ENCODE measurements around the gene MINK1. TPM values are rescaled to one million over a fixed set of nuclear protein-coding genes. Genes with fewer than 3 reads are reported as not detected.
A peak's percentile ranks its signal among the peaks of the same experiment; 100 is the strongest.

MINK1 gene
- total RNA-seq, 1 experiment from 2014 or later: 68.8 TPM

- Histone ChIP-seq H2BK120ac (ENCODE audit: low read depth, low read length, poor library complexity, severe bottlenecking) (no peak overlapping the region), H4K91ac (ENCODE audit: insufficient read length, low read depth, low read length) (no peak overlapping the region), H3K23me2 (ENCODE audit: insufficient read length, low read depth, low read length, poor library complexity, severe bottlenecking) (peaks cover 19% of the 10 kb centered on the region), H3K4me1 (ENCODE audit: insufficient read depth, low read length) (no peaks in the 10 kb centered on the region), H2BK12ac (ENCODE audit: insufficient read length, low read depth, low read length) (no peak overlapping the region), H3K79me2 (ENCODE audit: insufficient read depth, low read length) (peaks cover 15% of the 10 kb centered on the region; the same call in 1 of the 2 replicates), H4K8ac (replicated peaks; ENCODE audit: insufficient read length, low read depth, low read length) (no peak overlapping the region), H3K14ac (ENCODE audit: insufficient read depth, low read length) (no peak overlapping the region), H3K56ac (ENCODE audit: insufficient read length, low read depth, low read length) (no peak overlapping the region), H3K9me3 (ENCODE audit: control insufficient read depth, low read depth, low read length) (no peaks in the 10 kb centered on the region), H4K20me1 (ENCODE audit: control insufficient read depth, insufficient read depth, insufficient read length) (no peaks in the 10 kb centered on the region), H3K9ac (ENCODE audit: extremely low read depth, insufficient read length, low read length) (no peak overlapping the region), H2BK15ac (ENCODE audit: low read depth, low read length) (no peak overlapping the region), H3K23ac (ENCODE audit: insufficient read length, low read depth, low read length) (no peak overlapping the region), H2AK5ac (ENCODE audit: insufficient read length, low read length) (no peak overlapping the region), H2BK5ac (ENCODE audit: insufficient read length, low read length) (no peak overlapping the region), H3K18ac (ENCODE audit: insufficient read length, low read depth, low read length) (no peak overlapping the region), H4K5ac (ENCODE audit: insufficient read length, low read depth, low read length) (no peak overlapping the region), H3K79me1 (ENCODE audit: insufficient read depth, low read depth, low read length, poor library complexity, severe bottlenecking) (peaks cover 4% of the 10 kb centered on the region), H3K4me2 (ENCODE audit: insufficient read depth, insufficient read length, low read length) (no peak overlapping the region), H3K4ac (ENCODE audit: low read depth, low read length) (no peak overlapping the region), H3T11ph (ENCODE audit: low read length) (no peak overlapping the region), H2BK20ac (ENCODE audit: low read depth, low read length, poor library complexity, severe bottlenecking) (no peak overlapping the region), H2AFZ (ENCODE audit: low read length) (no peak overlapping the region), H3K27me3 (ENCODE audit: insufficient read depth, low read length) (no peaks in the 10 kb centered on the region), H3K27ac (ENCODE audit: insufficient read length, low read depth, low read length) (peak overlapping the region; percentile 5)
- Mint-ChIP-seq H3K27ac (peak overlapping the region; percentile 83 to 92 (median 91); a peak in 5 of 7 replicates), H3K4me1 (peaks cover 28 to 33% of the 10 kb centered on the region in 2 experiments), H3K36me3 (ENCODE audit: insufficient read depth in 1 of 3, low read depth in 3 of 3) (peaks cover 32 to 67% (median 53%) of the 10 kb centered on the region in 3 experiments), H3K9me3 (peaks cover 0 to 2% of the 10 kb centered on the region in 2 experiments; a peak in 2 of 5 replicates), H3K27me3 (ENCODE audit: low read depth) (peaks cover 6% of the 10 kb centered on the region), H3K4me3 (peak overlapping the region; percentile 7 to 16; a peak in 3 of 5 replicates)
- TF ChIP-seq, protein P1, sequence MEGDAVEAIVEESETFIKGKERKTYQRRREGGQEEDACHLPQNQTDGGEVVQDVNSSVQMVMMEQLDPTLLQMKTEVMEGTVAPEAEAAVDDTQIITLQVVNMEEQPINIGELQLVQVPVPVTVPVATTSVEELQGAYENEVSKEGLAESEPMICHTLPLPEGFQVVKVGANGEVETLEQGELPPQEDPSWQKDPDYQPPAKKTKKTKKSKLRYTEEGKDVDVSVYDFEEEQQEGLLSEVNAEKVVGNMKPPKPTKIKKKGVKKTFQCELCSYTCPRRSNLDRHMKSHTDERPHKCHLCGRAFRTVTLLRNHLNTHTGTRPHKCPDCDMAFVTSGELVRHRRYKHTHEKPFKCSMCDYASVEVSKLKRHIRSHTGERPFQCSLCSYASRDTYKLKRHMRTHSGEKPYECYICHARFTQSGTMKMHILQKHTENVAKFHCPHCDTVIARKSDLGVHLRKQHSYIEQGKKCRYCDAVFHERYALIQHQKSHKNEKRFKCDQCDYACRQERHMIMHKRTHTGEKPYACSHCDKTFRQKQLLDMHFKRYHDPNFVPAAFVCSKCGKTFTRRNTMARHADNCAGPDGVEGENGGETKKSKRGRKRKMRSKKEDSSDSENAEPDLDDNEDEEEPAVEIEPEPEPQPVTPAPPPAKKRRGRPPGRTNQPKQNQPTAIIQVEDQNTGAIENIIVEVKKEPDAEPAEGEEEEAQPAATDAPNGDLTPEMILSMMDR (conservative IDR thresholded peaks at IDR 0.05): no peak
- peak; percentile 44 for DNase-seq
- WGBS (ENCODE audit: extremely low coverage, insufficient read length, low lambda C conversion rate): no CpG with 5 or more reads among the region's 8 CpGs
Measured at GRCh38 chr17:4944554-4945175, 111.5 kb downstream of the MINK1 start.
